Activated B cell treated with CpG ODN at 0.5 μM for 24 hours (primary cell): ENCODE results near the gene ENTPD8. TPM values are rescaled to one million over a fixed set of nuclear protein-coding genes. Genes with fewer than 3 reads are reported as not detected.
A peak's percentile ranks its signal among the peaks of the same experiment; 100 is the strongest.
"Not testable (repeated sequence)": the region's sequence is repeated elsewhere in the genome, so short reads cannot be mapped to it uniquely, and the experiment has no call there.

Experiments
- ATAC-seq: fragments of 200-7000 bp; cut with Tn5 transposase; one replicate; pipeline ENCODE4 v1.10.0; 2021; ENCODE audit warnings: low read depth, mild to moderate bottlenecking, moderate library complexity
- CTCF ChIA-PET: fragments of 350-600 bp; sonication (Branson Sonifier 250); formaldehyde crosslinking; loops from one replicate; lab custom pipeline; 2021; ENCODE audit warnings: antibody characterized with exemption; lab: Charles Lee
- POLR2A ChIA-PET: fragments of 350-600 bp; sonication (Branson Sonifier 250); formaldehyde crosslinking; loops from one replicate; lab custom pipeline; 2021; ENCODE audit warnings: antibody characterized with exemption; lab: Charles Lee
- DNase-seq: peaks from one replicate; pipeline ENCODE4 v3.0.0; 2022
- H3K27ac Mint-ChIP-seq: one replicate; pipeline ENCODE4 v1.8.0; 2020; ENCODE audit warnings: mixed read lengths
- H3K27me3 Mint-ChIP-seq: one replicate; pipeline ENCODE4 v1.8.0; 2021; ENCODE audit warnings: mixed read lengths
- H3K36me3 Mint-ChIP-seq: one replicate; pipeline ENCODE4 v1.8.0; 2021; ENCODE audit warnings: low read depth, mixed read lengths
- H3K4me1 Mint-ChIP-seq: one replicate; pipeline ENCODE4 v1.8.0; 2021; ENCODE audit warnings: mixed read lengths
- H3K4me3 Mint-ChIP-seq: one replicate; pipeline ENCODE4 v1.8.0; 2020; ENCODE audit warnings: mild to moderate bottlenecking, mixed read lengths
- H3K9me3 Mint-ChIP-seq: one replicate; pipeline ENCODE4 v1.8.0; 2020; ENCODE audit warnings: mixed read lengths
- intact Hi-C: fragments of 100-400 bp; cut with micrococcal nuclease; formaldehyde crosslinking; loops from one replicate; pipeline ENCODE4 v1.15.1; 2024
- total RNA-seq: library from RNA; stranded (reverse); gene quantifications from 2 replicates; pipeline ENCODE4 v1.2.3, GENCODE V29; 2022
- TF ChIP-seq, protein P1 (sequence below): fragments of 200-600 bp; IDR thresholded peaks from one replicate; pipeline ENCODE4 v1.8.0; 2022; ENCODE audit warnings: antibody characterized with exemption, mild to moderate bottlenecking

The ENTPD8 gene
- total RNA-seq, 1 donor from 2014 or later, result not detected

- peaks cover 23% of the 10 kb centered on the region for H3K4me1 Mint-ChIP-seq
- CTCF ChIA-PET, result no interaction called here
Observed at GRCh38 chr9:137454145-137454596, 13.0 kb upstream of the ENTPD8 start.

DNA sequence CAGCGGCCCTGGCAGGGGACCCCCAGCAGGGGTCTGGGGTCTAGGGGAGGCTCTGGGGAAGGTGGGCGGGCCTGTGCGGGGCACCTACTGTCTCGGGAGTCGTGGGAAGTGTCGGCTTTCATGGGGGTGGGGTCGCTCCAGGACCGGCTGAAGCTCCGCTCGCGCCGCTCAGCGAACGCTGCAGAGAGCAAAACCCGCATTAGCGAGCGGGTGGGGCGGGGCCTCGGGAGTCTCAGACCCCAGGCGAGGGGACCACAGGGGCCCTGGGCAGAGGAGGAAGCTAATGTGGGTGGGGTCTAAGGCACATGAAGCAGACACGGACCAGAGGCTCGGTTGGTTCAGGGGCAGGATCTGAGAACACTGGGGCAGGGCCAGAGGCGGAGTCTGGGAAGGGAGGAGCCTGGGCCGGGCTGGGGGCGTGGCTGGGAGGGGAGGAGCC lies 12.5 kb upstream of the ENTPD8 start:
- intact Hi-C loops, result loop anchor here (1.0 kb wide), 1 partner anchor 30 kb away; the partner anchor contains the start of genes EXD3 and NOXA1
- CTCF ChIA-PET, result interaction anchor here (1.0 kb wide), 1 partner anchor 10 kb away, joined by 3 read pairs; no protein-coding TSS in a partner anchor
- POLR2A ChIA-PET, result interaction anchor here (1.4 to 1.8 kb wide), 2 partner anchors 31 to 213 kb away, joined by 4 to 7 read pairs; partner anchors contain the start of genes EXD3 and NOXA1
- Mint-ChIP-seq H3K4me3 (peak overlapping the region; percentile 60), H3K36me3 (peaks cover 7% of the 10 kb centered on the region), H3K27ac (no peak overlapping the region), H3K4me1 (peaks cover 23% of the 10 kb centered on the region), H3K27me3 (no peaks in the 10 kb centered on the region), H3K9me3 (no peaks in the 10 kb centered on the region)
- ATAC-seq, result peak; percentile 88
- TF ChIP-seq, protein P1, sequence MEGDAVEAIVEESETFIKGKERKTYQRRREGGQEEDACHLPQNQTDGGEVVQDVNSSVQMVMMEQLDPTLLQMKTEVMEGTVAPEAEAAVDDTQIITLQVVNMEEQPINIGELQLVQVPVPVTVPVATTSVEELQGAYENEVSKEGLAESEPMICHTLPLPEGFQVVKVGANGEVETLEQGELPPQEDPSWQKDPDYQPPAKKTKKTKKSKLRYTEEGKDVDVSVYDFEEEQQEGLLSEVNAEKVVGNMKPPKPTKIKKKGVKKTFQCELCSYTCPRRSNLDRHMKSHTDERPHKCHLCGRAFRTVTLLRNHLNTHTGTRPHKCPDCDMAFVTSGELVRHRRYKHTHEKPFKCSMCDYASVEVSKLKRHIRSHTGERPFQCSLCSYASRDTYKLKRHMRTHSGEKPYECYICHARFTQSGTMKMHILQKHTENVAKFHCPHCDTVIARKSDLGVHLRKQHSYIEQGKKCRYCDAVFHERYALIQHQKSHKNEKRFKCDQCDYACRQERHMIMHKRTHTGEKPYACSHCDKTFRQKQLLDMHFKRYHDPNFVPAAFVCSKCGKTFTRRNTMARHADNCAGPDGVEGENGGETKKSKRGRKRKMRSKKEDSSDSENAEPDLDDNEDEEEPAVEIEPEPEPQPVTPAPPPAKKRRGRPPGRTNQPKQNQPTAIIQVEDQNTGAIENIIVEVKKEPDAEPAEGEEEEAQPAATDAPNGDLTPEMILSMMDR, result no peak
- DNase-seq, result peak; percentile 61

More at GRCh38 chr9:137454145-137454596, 13.0 kb upstream of the ENTPD8 start:
- intact Hi-C loops, result loop anchor here (1.0 kb wide), 1 partner anchor 31 kb away; the partner anchor contains the start of genes EXD3 and NOXA1
- Mint-ChIP-seq H3K36me3 (peaks cover 7% of the 10 kb centered on the region), H3K27me3 (no peaks in the 10 kb centered on the region), H3K27ac (peak overlapping the region; percentile 71), H3K9me3 (no peaks in the 10 kb centered on the region), H3K4me3 (peak overlapping the region; percentile 83)
- POLR2A ChIA-PET, result interaction anchor here (1.4 to 1.8 kb wide), 2 partner anchors 31 to 214 kb away, joined by 4 to 7 read pairs; partner anchors contain the start of genes EXD3 and NOXA1
- peak; percentile 52 for ATAC-seq
- peak; percentile 57 for DNase-seq
- TF ChIP-seq, protein P1, result no peak

DNA sequence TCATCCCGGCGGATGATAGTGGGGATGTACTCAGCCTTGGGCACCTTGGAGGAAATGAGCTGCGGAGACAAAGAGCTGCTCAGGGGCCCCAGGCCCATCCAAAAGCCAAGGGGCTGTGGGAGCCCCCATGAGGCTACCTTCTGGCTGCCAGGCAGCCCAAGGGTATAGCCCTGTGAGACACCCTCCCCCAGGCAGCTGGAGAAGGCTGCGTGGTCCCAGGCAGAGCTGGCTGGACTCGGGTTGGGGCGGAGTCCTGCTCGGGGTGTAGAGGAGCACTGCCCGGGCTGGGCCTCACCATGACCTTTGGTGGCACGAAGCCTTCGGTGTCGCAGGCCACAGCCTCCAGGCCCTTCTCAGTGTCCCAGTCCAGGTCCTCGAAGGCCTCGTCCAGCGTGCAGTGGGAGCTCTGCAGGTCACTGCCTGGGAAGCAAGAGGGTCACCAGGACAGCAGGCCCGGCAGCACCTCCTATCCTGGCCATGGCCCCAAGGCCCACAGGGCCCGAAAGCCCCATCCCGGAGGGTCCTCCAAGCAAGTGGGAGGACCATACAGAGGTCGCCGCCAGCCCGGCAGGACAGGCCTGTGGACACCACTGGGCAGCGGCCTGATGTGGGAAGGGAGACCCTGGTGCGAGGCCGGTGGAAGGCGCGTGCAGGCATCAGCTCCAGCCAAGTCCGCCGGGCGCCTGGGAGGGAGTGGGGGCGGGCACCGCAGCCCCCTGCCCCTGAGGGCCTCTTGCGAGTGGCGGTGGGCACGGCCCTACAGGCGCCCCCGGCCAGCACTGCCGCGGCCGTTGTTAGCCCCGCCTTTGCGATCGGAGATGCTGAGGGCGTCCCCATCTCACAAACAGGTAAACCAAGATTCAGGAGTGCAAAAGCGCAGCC lies 11.8 kb upstream of the ENTPD8 start:
- POLR2A ChIA-PET, result interaction anchor here (1.4 to 1.8 kb wide), 2 partner anchors 30 to 213 kb away, joined by 4 to 7 read pairs; partner anchors contain the start of genes EXD3 and NOXA1
- DNase-seq, result no peak
- Mint-ChIP-seq H3K4me3 (no peak overlapping the region), H3K4me1 (peaks cover 23% of the 10 kb centered on the region), H3K9me3 (no peaks in the 10 kb centered on the region), H3K27me3 (no peaks in the 10 kb centered on the region), H3K36me3 (peaks cover 7% of the 10 kb centered on the region), H3K27ac (no peak overlapping the region)
- TF ChIP-seq, protein P1, result no peak
- no peak for ATAC-seq
- CTCF ChIA-PET, result interaction anchor here (1.0 kb wide), 1 partner anchor 9 kb away, joined by 3 read pairs; no protein-coding TSS in a partner anchor
- intact Hi-C loops, result no loop called here

GRCh38 chr9:137452006-137452760 lies 11.0 kb upstream of the ENTPD8 start:
- H3K4me3 Mint-ChIP-seq, result no peak overlapping the region
- no peak overlapping the region for H3K27ac Mint-ChIP-seq
- no peaks in the 10 kb centered on the region for H3K27me3 Mint-ChIP-seq
- no peaks in the 10 kb centered on the region for H3K9me3 Mint-ChIP-seq
- peak; percentile 13 for DNase-seq
- H3K36me3 Mint-ChIP-seq, result peaks cover 7% of the 10 kb centered on the region
- intact Hi-C loops, result no loop called here
- CTCF ChIA-PET, result no interaction called here
- H3K4me1 Mint-ChIP-seq, result peaks cover 23% of the 10 kb centered on the region
- ATAC-seq, result no peak
- TF ChIP-seq, protein P1, result no peak
- POLR2A ChIA-PET, result no interaction called here

- H3K27ac Mint-ChIP-seq, H3K9me3 Mint-ChIP-seq, H3K4me3 Mint-ChIP-seq, H3K36me3 Mint-ChIP-seq, H3K27me3 Mint-ChIP-seq, intact Hi-C loops, DNase-seq, CTCF ChIA-PET, POLR2A ChIA-PET, ATAC-seq: not testable (repeated sequence)
- H3K4me1 Mint-ChIP-seq, result peaks cover 21% of the 10 kb centered on the region
Observed at GRCh38 chr9:137451264-137452005, 10.3 kb upstream of the ENTPD8 start.

GRCh38 chr9:137450539-137451222 lies 9.5 kb upstream of the ENTPD8 start:
- CTCF ChIA-PET, H3K9me3 Mint-ChIP-seq, H3K36me3 Mint-ChIP-seq, H3K4me3 Mint-ChIP-seq, ATAC-seq, intact Hi-C loops, DNase-seq, H3K27ac Mint-ChIP-seq, POLR2A ChIA-PET, H3K27me3 Mint-ChIP-seq: not testable (repeated sequence)
- H3K4me1 Mint-ChIP-seq, result peaks cover 19% of the 10 kb centered on the region
